Upper lobe of right lung (tissue), 1 donor: ENCODE results near the gene ALOX12B. TPM values are rescaled to one million over a fixed set of nuclear protein-coding genes. Genes with fewer than 3 reads are reported as not detected.

ENCODE experiments used
- ATAC-seq: fragments of 200-7000 bp; cut with Tn5 transposase; one replicate; pipeline ENCODE4 v1.9.1; 2020; ENCODE audit warnings: mild to moderate bottlenecking, moderate library complexity
- DNase-seq: peaks from one replicate; pipeline ENCODE4 v3.0.0-alpha.2; 2020
- H3K27ac ChIP-seq: fragments of 200-600 bp; one replicate; pipeline ENCODE4 v1.8.0; 2022
- H3K27me3 ChIP-seq: fragments of 200-600 bp; one replicate; pipeline ENCODE4 v1.8.0; 2022; ENCODE audit warnings: mild to moderate bottlenecking
- H3K36me3 ChIP-seq: fragments of 200-600 bp; one replicate; pipeline ENCODE4 v1.8.0; 2022
- H3K4me1 ChIP-seq: fragments of 200-600 bp; one replicate; pipeline ENCODE4 v1.8.0; 2022
- H3K4me3 ChIP-seq: fragments of 200-600 bp; one replicate; pipeline ENCODE4 v1.8.0; 2022; ENCODE audit warnings: mild to moderate bottlenecking
- H3K9me3 ChIP-seq: fragments of 200-600 bp; one replicate; pipeline ENCODE4 v1.8.0; 2022
- CTCF ChIP-seq: fragments of 200-600 bp; IDR thresholded peaks from one replicate; pipeline ENCODE4 v1.8.0; 2022; ENCODE audit warnings: antibody characterized with exemption
- intact Hi-C: fragments of 100-400 bp; cut with DNase I; formaldehyde crosslinking; loops from one replicate; pipeline ENCODE4 v1.11.0; 2022
- total RNA-seq: library from RNA; stranded (reverse); fragmentation: NEBNext Ultra II Directional; extraction: Animal tissue kit (Norgen Biotek cat#: 25700); gene quantifications from one replicate; pipeline ENCODE4 v1.2.1, GENCODE V29; 2021
- donor health status: DM: no; HTN: yes; CAD: no; lungs with severe emphysema.

ALOX12B gene
- total RNA-seq, 1 donor from 2014 or later: not detected

GRCh38 chr17:8076502-8077266 lies 10.8 kb downstream of the ALOX12B start:
- H3K36me3 ChIP-seq: no peaks in the 10 kb centered on the region
- TF ChIP-seq CTCF: no peak
- no peak for DNase-seq
- no peak overlapping the region for H3K4me3 ChIP-seq
- no peaks in the 10 kb centered on the region for H3K9me3 ChIP-seq
- no peak overlapping the region for H3K27ac ChIP-seq
- peaks cover 91% of the 10 kb centered on the region for H3K27me3 ChIP-seq
- no peak for ATAC-seq
- intact Hi-C loops: no loop called here
- peaks cover 32% of the 10 kb centered on the region for H3K4me1 ChIP-seq

GRCh38 chr17:8075574-8076342 lies 11.8 kb downstream of the ALOX12B start:
- no peak for TF ChIP-seq CTCF
- H3K27me3 ChIP-seq: peaks cover 82% of the 10 kb centered on the region
- H3K9me3 ChIP-seq: no peaks in the 10 kb centered on the region
- DNase-seq: no peak
- H3K4me1 ChIP-seq: peaks cover 32% of the 10 kb centered on the region
- no peak for ATAC-seq
- no peak overlapping the region for H3K4me3 ChIP-seq
- no peak overlapping the region for H3K27ac ChIP-seq
- H3K36me3 ChIP-seq: no peaks in the 10 kb centered on the region
- intact Hi-C loops: no loop called here

GRCh38 chr17:8075081-8075480 lies 12.4 kb downstream of the ALOX12B start:
- intact Hi-C loops: no loop called here
- no peaks in the 10 kb centered on the region for H3K9me3 ChIP-seq
- TF ChIP-seq CTCF: no peak
- DNase-seq (no peak), ATAC-seq (no peak)
- peaks cover 75% of the 10 kb centered on the region for H3K27me3 ChIP-seq
- no peak overlapping the region for H3K4me3 ChIP-seq
- H3K36me3 ChIP-seq: no peaks in the 10 kb centered on the region
- H3K4me1 ChIP-seq: peaks cover 28% of the 10 kb centered on the region
- H3K27ac ChIP-seq: no peak overlapping the region

- Histone ChIP-seq H3K36me3 (no peaks in the 10 kb centered on the region), H3K27me3 (peaks cover 75% of the 10 kb centered on the region), H3K4me1 (peaks cover 26% of the 10 kb centered on the region), H3K27ac (no peak overlapping the region), H3K4me3 (no peak overlapping the region), H3K9me3 (no peaks in the 10 kb centered on the region)
- DNase-seq: no peak
- no peak for ATAC-seq
- TF ChIP-seq CTCF: no peak
- intact Hi-C loops: no loop called here
Observed at GRCh38 chr17:8074554-8074953, 13.0 kb downstream of the ALOX12B start.

GRCh38 chr17:8073627-8074484 lies 13.7 kb downstream of the ALOX12B start:
- Histone ChIP-seq H3K27ac (no peak overlapping the region), H3K4me3 (no peak overlapping the region), H3K9me3 (no peaks in the 10 kb centered on the region), H3K4me1 (peaks cover 27% of the 10 kb centered on the region), H3K27me3 (peaks cover 70% of the 10 kb centered on the region), H3K36me3 (no peaks in the 10 kb centered on the region)
- intact Hi-C loops: no loop called here
- peak; percentile 91 for TF ChIP-seq CTCF
- ATAC-seq: peak; percentile 81
- DNase-seq: peak; percentile 91
